ENCODE measurements around the gene ZNF646. TPM values are rescaled to one million over a fixed set of nuclear protein-coding genes. Genes with fewer than 3 reads are reported as not detected.

ZNF646 gene
- total and polyA plus RNA-seq, 2 donors (not counting 3 experiments of a cell fraction or from before 2014, with no cell fraction given) = 4.1 to 15.9 TPM

DNA sequence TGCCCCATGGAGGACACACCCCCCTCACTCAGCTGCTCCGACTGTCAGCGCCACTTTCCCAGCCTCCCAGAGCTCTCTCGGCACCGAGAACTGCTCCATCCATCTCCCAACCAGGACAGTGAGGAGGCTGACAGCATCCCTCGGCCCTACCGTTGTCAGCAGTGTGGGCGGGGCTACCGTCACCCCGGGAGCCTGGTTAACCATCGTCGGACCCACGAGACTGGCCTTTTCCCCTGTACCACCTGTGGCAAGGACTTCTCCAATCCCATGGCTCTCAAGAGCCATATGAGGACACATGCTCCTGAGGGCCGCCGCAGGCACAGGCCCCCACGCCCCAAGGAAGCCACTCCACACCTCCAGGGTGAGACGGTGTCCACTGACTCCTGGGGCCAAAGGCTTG lies 2.1 kb downstream of the ZNF646 start:
- CTCF ChIA-PET = no interaction called here
- H3K9me1 ChIP-seq (replicated peaks; ENCODE audit: control insufficient read depth, extremely low read depth, insufficient read depth, low read length) = no peaks in the 10 kb centered on the region
- H3K27me3 ChIP-seq (ENCODE audit: control insufficient read depth in 2 of 2, insufficient read depth in 2 of 2, low read length in 2 of 2) = no peaks in the 10 kb centered on the region
- H3K4me2 ChIP-seq (ENCODE audit: insufficient read depth, low read length) = no peak overlapping the region
- TF ChIP-seq FOS (IDR thresholded peaks at IDR 0.05; ENCODE audit: borderline replicate concordance, insufficient read depth, low read length) (no peak), JUN (IDR thresholded peaks at IDR 0.05; ENCODE audit: borderline replicate concordance, insufficient read depth, insufficient read length, low read depth) (no peak), MYC (IDR thresholded peaks at IDR 0.05; ENCODE audit: low read depth, low read length) (no peak), EZH2 (IDR thresholded peaks at IDR 0.05; ENCODE audit: borderline replicate concordance, low read depth, low read length, severe bottlenecking) (no peak), GATA2 (IDR thresholded peaks at IDR 0.05; ENCODE audit: insufficient read depth, insufficient read length, low read depth, low read length) (no peak), POLR2A (IDR thresholded peaks at IDR 0.05; ENCODE audit: low read depth, low read length) (no peak), POLR2AphosphoS5 (IDR thresholded peaks at IDR 0.05; ENCODE audit: insufficient read depth, low read depth, low read length) (no peak)
- TF ChIP-seq, protein P1, sequence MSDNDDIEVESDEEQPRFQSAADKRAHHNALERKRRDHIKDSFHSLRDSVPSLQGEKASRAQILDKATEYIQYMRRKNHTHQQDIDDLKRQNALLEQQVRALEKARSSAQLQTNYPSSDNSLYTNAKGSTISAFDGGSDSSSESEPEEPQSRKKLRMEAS (IDR thresholded peaks at IDR 0.05; ENCODE audit: insufficient read depth, insufficient read length) = no peak
- TF ChIP-seq, protein P2, sequence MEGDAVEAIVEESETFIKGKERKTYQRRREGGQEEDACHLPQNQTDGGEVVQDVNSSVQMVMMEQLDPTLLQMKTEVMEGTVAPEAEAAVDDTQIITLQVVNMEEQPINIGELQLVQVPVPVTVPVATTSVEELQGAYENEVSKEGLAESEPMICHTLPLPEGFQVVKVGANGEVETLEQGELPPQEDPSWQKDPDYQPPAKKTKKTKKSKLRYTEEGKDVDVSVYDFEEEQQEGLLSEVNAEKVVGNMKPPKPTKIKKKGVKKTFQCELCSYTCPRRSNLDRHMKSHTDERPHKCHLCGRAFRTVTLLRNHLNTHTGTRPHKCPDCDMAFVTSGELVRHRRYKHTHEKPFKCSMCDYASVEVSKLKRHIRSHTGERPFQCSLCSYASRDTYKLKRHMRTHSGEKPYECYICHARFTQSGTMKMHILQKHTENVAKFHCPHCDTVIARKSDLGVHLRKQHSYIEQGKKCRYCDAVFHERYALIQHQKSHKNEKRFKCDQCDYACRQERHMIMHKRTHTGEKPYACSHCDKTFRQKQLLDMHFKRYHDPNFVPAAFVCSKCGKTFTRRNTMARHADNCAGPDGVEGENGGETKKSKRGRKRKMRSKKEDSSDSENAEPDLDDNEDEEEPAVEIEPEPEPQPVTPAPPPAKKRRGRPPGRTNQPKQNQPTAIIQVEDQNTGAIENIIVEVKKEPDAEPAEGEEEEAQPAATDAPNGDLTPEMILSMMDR (IDR thresholded peaks at IDR 0.05; ENCODE audit: extremely low read depth in 1 of 2, insufficient read depth in 1 of 2, low read depth in 1 of 2, low read length in 2 of 2) = no peak
- BruUV-seq (replicated peaks) = no TSS peak
- H3K79me2 ChIP-seq (ENCODE audit: control insufficient read depth, insufficient read depth, low read length) = peaks cover 44% of the 10 kb centered on the region
- H3K4me1 ChIP-seq (ENCODE audit: control insufficient read depth, extremely low read depth, insufficient read depth, low read length) = peaks cover 14% of the 10 kb centered on the region
- DNase-seq (ENCODE audit: low read depth, low spot score) = no peak
- intact Hi-C loops (cut with micrococcal nuclease) = loop anchor here (10.0 kb wide), 1 partner anchor 788 kb away; no protein-coding TSS in a partner anchor
- FAIRE-seq = no peak
- dilution Hi-C loops (cut with MboI; ENCODE audit: extremely low pct_ligation_motif_present, low sequenced_read_pairs) = no loop called here
- no peak overlapping the region for H3K9ac ChIP-seq (replicated peaks; ENCODE audit: extremely low read depth, insufficient read depth, low read length)
- no peaks in the 10 kb centered on the region for H4K20me1 ChIP-seq (replicated peaks; ENCODE audit: control insufficient read depth, extremely low read depth, insufficient read depth, low read length)
- no peak overlapping the region for H3K27ac ChIP-seq (ENCODE audit: insufficient read depth, low read depth, low read length)
- no peak overlapping the region for H3K4me3 ChIP-seq (replicated peaks in 1 of 3; ENCODE audit: insufficient read depth in 1 of 3, low read depth in 1 of 3, low read length in 3 of 3)
- POLR2A ChIA-PET = no interaction called here
- no peak overlapping the region for H2AFZ ChIP-seq (ENCODE audit: low read depth, low read length)
- H3K36me3 ChIP-seq (ENCODE audit: control insufficient read depth in 2 of 2, extremely low read depth in 1 of 2, insufficient read depth in 2 of 2, low read length in 2 of 2) = peaks cover 3 to 36% of the 10 kb centered on the region in 2 experiments
- H3K9me3 ChIP-seq (replicated peaks; ENCODE audit: control insufficient read depth, insufficient read depth, low read length) = no peaks in the 10 kb centered on the region

All from endothelial cell of umbilical vein (primary cell).